ENCODE measurements around the gene MICAL1.

Gene MICAL1

GRCh38 chr6:109453594-109454495 lies 1.7 kb downstream of the MICAL1 start:
- H3K4me2 ChIP-seq (ENCODE audit: low read depth, low read length): peak overlapping the region; percentile 79

GRCh38 chr6:109453156-109453555 lies 2.4 kb downstream of the MICAL1 start:
- TF ChIP-seq EZH2phosphoT487 (IDR thresholded peaks at IDR 0.05; ENCODE audit: low read length) (no peak), EZH2 (optimal IDR thresholded peaks at IDR 0.05; ENCODE audit: low read depth, low read length) (no peak), CTCF (IDR thresholded peaks at IDR 0.05; ENCODE audit: low read length) (no peak)
- no peak overlapping the region for H3K9ac ChIP-seq (ENCODE audit: low read length)
- no peak overlapping the region for H3K4me3 ChIP-seq (ENCODE audit: low read length)

More at GRCh38 chr6:109453594-109454495, 1.7 kb downstream of the MICAL1 start:
- no peaks in the 10 kb centered on the region for H3K9me2 ChIP-seq (replicated peaks; ENCODE audit: insufficient read depth, low read length)
- no peak for DNase-seq
- no peaks in the 10 kb centered on the region for H3K27me3 ChIP-seq (replicated peaks; ENCODE audit: insufficient read depth, low read length)
- H4K20me1 ChIP-seq (ENCODE audit: insufficient read depth, low read length): no peaks in the 10 kb centered on the region
- no peak overlapping the region for H2AFZ ChIP-seq (ENCODE audit: low read length)
- H3K79me2 ChIP-seq (ENCODE audit: low read length): peaks cover 42% of the 10 kb centered on the region
- TF ChIP-seq EZH2phosphoT487 (IDR thresholded peaks at IDR 0.05; ENCODE audit: low read length) (no peak), EZH2 (optimal IDR thresholded peaks at IDR 0.05; ENCODE audit: low read depth, low read length) (no peak), CTCF (IDR thresholded peaks at IDR 0.05; ENCODE audit: low read length) (no peak)
- no peaks in the 10 kb centered on the region for H3K9me3 ChIP-seq (replicated peaks; ENCODE audit: insufficient read depth, low read length)
- peak overlapping the region; percentile 87 for H3K9ac ChIP-seq (ENCODE audit: low read length)
- H3K4me1 ChIP-seq (ENCODE audit: low read length): peaks cover 38% of the 10 kb centered on the region
- H3K4me3 ChIP-seq (ENCODE audit: low read length): peak overlapping the region; percentile 94
- peak overlapping the region; percentile 86 for H3K27ac ChIP-seq (ENCODE audit: low read length)
- H3F3A ChIP-seq (ENCODE audit: insufficient read depth, low read length): peaks cover 22% of the 10 kb centered on the region
- H3K36me3 ChIP-seq (replicated peaks; ENCODE audit: insufficient read depth, low read length): no peaks in the 10 kb centered on the region

GRCh38 chr6:109452181-109452580 lies 3.4 kb downstream of the MICAL1 start:
- peaks cover 19% of the 10 kb centered on the region for H3F3A ChIP-seq (ENCODE audit: insufficient read depth, low read length)
- H3K79me2 ChIP-seq (ENCODE audit: low read length): peaks cover 33% of the 10 kb centered on the region
- no peaks in the 10 kb centered on the region for H3K9me2 ChIP-seq (replicated peaks; ENCODE audit: insufficient read depth, low read length)
- DNase-seq: no peak
- no peaks in the 10 kb centered on the region for H4K20me1 ChIP-seq (ENCODE audit: insufficient read depth, low read length)
- no peak overlapping the region for H3K9ac ChIP-seq (ENCODE audit: low read length)
- H3K9me3 ChIP-seq (replicated peaks; ENCODE audit: insufficient read depth, low read length): no peaks in the 10 kb centered on the region
- H3K4me3 ChIP-seq (ENCODE audit: low read length): no peak overlapping the region
- no peaks in the 10 kb centered on the region for H3K36me3 ChIP-seq (replicated peaks; ENCODE audit: insufficient read depth, low read length)
- no peak overlapping the region for H3K4me2 ChIP-seq (ENCODE audit: low read depth, low read length)
- H3K27me3 ChIP-seq (replicated peaks; ENCODE audit: insufficient read depth, low read length): no peaks in the 10 kb centered on the region
- no peak overlapping the region for H2AFZ ChIP-seq (ENCODE audit: low read length)
- peaks cover 21% of the 10 kb centered on the region for H3K4me1 ChIP-seq (ENCODE audit: low read length)
- no peak for TF ChIP-seq EZH2 (optimal IDR thresholded peaks at IDR 0.05; ENCODE audit: low read depth, low read length)
- TF ChIP-seq EZH2phosphoT487 (IDR thresholded peaks at IDR 0.05; ENCODE audit: low read length): no peak
- no peak for TF ChIP-seq CTCF (IDR thresholded peaks at IDR 0.05; ENCODE audit: low read length)
- no peak overlapping the region for H3K27ac ChIP-seq (ENCODE audit: low read length)

More at GRCh38 chr6:109453156-109453555, 2.4 kb downstream of the MICAL1 start:
- Histone ChIP-seq H2AFZ (ENCODE audit: low read length) (no peak overlapping the region), H3K27me3 (replicated peaks; ENCODE audit: insufficient read depth, low read length) (no peaks in the 10 kb centered on the region), H3K9me2 (replicated peaks; ENCODE audit: insufficient read depth, low read length) (no peaks in the 10 kb centered on the region), H3K4me2 (ENCODE audit: low read depth, low read length) (no peak overlapping the region; the same call in 1 of the 2 replicates), H3K79me2 (ENCODE audit: low read length) (peaks cover 37% of the 10 kb centered on the region), H3K4me1 (ENCODE audit: low read length) (peaks cover 31% of the 10 kb centered on the region), H4K20me1 (ENCODE audit: insufficient read depth, low read length) (no peaks in the 10 kb centered on the region), H3K27ac (ENCODE audit: low read length) (no peak overlapping the region), H3F3A (ENCODE audit: insufficient read depth, low read length) (peaks cover 19% of the 10 kb centered on the region), H3K9me3 (replicated peaks; ENCODE audit: insufficient read depth, low read length) (no peaks in the 10 kb centered on the region), H3K36me3 (replicated peaks; ENCODE audit: insufficient read depth, low read length) (no peaks in the 10 kb centered on the region)
- DNase-seq: no peak

Data from MM.1S (cell line).